ENCODE results near the gene PWWP2B.

Gene PWWP2B

GRCh38 chr10:132460691-132461090 is 63.7 kb downstream of the PWWP2B start:
- DNase-seq, result no peak

- no peak for DNase-seq
Observed at GRCh38 chr10:132461103-132461682, 64.2 kb downstream of the PWWP2B start.

GRCh38 chr10:132461683-132462231 is 64.8 kb downstream of the PWWP2B start:
- peak; percentile 20 for DNase-seq

- DNase-seq, result no peak
Observed at GRCh38 chr10:132462463-132463332, 65.7 kb downstream of the PWWP2B start.

- DNase-seq, result peak; percentile 34
Observed at GRCh38 chr10:132463333-132464255, 66.6 kb downstream of the PWWP2B start.

GRCh38 chr10:132464256-132465192 is 67.5 kb downstream of the PWWP2B start:
- DNase-seq, result no peak

- DNase-seq, result no peak
Observed at GRCh38 chr10:132465193-132465888, 68.3 kb downstream of the PWWP2B start.

- no peak for DNase-seq
Observed at GRCh38 chr10:132465889-132466519, 69.0 kb downstream of the PWWP2B start.

- no peak for DNase-seq
Observed at GRCh38 chr10:132466520-132467463, 69.8 kb downstream of the PWWP2B start.

Measured in DMS53 (cell line).